D341Med (cell line): ENCODE data around the gene EMILIN1.
"Not testable (repeated sequence)": the region's sequence is repeated elsewhere in the genome, so short reads cannot be mapped to it uniquely, and the experiment has no call there.

ENCODE experiments used
- DNase-seq: peaks from one replicate; pipeline ENCODE4 v3.0.0; 2012; ENCODE audit warnings: low spot score

EMILIN1 gene

GRCh38 chr2:27094353-27094984, 16.1 kb downstream of the EMILIN1 start:
- no peak for DNase-seq

DNA sequence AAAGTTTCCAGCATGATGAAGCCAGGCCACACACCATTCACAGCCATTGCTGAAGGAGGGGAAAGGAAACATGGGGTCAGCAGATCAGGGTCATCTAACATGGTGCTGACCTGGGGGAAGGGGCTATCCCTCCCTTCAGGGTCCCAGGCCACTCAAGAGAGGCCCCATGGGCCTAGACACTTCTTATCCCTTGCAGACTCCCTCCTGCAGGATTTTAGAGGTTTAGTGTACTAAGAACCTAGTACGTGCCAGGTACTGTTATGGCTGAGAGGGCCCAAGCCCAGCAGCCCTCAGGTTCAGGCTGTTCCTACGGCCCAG, 17.0 kb downstream of the EMILIN1 start:
- no peak for DNase-seq

DNA sequence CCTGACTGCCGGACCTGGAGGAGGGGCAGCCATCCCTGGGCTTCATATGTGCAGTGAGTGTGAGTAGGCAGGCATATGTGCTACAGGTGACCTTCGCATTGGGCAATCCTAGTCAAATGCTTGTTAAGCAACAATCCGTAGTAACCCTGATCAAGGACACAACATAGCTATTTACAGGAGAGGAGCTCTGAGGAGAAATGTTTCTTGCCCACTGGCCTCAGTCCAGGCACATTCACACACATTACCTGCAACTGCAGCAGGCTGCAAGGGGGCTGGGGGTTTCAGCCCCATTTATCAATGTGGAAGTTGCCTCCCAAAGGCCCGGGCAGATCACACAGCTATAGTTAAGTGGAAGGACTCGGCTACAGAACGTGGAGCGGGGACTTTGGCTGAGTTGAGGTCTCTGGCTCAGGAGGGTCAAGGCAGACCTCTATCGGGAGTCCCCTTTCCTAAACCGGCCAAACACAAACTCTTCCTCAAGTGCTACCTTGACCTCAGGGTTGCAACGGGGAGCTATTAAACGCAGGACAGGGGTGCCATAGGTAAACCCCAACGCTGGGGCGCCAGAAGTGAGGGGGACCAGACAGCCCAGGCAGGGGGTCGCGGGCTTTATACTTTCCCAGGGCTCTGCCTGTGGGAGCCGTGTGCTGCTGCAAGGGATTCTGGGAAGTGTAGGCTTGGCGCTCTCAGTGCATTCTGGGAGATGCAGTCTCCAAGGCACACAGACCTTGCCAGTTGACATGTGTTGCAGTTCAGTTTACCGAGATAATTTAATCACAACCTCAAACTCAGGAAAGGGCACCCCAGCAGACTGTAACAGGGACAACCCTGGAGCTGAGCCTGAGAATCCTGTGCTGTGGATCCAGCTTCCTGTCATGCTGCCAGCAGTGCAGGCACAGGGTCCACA, 17.6 kb downstream of the EMILIN1 start:
- DNase-seq = peak; percentile 84

DNA sequence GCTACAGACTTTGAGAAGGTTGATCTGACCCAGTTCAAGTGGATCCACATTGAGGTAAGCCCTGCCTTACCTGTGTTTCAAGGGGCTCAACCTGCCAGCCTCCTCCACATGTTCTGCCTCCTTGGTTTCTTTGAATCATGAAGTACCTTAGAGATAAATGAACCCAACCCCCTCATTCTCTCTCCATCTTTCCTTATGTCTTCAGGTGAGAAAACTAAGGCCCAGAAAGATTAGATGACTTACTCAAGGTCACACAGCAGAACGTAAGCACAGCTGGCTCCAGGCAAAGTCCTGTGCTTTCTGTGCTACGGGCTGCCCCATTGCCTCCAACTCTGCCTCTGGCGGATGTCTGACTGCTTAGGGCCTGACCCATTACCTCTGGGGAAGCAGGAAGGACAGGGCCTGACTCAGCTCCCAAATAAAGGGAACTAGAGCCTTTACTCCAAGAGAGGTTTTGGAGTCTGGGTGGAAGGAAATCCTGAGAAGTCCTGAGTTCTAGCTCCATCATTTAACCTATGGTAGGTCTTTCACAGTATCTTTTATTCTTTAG, 18.4 kb downstream of the EMILIN1 start:
- no peak for DNase-seq

DNA sequence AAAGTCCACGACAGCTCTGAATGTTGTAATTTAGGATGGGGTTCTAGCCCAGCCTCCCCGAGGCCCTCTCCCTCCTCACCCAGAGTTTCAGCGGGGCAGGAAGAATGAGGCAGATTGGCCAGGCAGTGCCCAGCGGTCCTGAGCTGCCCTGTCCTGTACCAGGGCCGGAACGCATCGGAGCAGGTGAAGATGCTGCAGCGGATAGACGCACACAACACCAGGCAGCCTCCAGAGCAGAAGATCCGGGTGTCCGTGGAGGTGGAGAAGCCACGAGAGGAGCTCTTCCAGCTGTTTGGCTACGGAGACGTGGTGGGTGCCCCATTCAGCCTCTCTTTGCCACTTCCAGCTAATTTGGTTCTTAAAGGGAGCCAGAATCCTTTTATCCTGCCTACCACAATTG, 18.9 kb downstream of the EMILIN1 start:
- DNase-seq = no peak

- no peak for DNase-seq
Observed at GRCh38 chr2:27099334-27099955, 21.0 kb downstream of the EMILIN1 start.

GRCh38 chr2:27100036-27100435, 21.6 kb downstream of the EMILIN1 start:
- DNase-seq = no peak

GRCh38 chr2:27102329-27102728, 23.9 kb downstream of the EMILIN1 start:
- DNase-seq = no peak

DNA sequence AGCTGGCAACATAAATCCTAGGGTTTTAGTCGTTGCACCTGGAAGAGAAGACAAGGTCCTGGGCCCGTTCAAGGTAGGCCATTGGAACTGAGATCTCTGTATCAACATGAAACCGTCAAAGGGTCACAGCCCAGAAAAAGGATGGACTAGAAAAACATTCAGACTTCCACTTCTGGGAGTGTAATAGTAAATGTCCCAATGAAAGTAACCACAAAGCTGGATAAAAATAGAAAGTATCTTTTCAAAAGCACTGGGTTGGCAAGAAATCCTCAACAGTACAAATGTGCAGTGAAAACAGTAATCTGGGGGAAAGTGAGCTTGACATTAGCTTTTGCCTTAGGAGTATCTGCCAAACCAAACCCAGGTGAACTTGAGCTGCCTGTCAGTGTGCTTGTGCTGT, 27.6 kb downstream of the EMILIN1 start:
- DNase-seq = no peak

DNA sequence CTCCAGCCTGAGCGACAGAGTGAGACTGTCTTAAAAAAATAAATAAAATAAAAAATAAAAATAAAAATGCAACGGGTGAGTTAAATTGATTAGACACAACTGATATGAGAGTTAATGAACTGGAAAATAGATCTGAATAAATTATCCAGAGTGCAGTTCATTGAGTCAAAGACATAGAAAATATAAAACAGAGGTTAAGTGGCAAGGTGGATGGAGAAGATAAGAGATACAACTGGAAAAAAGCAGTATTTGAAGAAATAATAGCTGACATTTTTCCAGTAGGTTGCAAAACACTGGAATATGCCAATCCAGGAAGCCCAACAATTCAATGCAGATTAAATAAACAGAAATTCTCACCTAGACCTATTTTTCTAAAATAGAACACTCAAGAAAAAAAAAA, 29.8 kb downstream of the EMILIN1 start:
- no peak for DNase-seq

DNA sequence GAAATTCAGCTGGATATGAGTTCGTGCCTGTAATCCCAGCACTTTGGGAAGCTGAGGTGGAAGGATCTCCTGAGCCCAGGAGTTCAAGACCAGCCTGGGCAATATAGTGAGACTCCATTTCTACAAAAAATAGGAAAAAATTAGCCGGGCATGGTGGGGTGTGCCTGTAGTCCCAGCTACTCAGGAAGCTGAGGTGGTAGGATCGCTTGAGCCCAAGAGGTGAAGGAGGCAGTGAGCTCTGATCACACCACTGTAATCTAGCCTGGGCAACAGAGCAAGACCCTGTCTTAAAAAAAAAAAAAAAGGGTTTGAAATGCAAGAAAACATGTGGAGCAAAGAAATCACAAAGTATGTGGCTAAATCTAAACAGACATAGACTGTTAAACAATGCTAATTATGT, 30.7 kb downstream of the EMILIN1 start:
- DNase-seq = no peak

DNA sequence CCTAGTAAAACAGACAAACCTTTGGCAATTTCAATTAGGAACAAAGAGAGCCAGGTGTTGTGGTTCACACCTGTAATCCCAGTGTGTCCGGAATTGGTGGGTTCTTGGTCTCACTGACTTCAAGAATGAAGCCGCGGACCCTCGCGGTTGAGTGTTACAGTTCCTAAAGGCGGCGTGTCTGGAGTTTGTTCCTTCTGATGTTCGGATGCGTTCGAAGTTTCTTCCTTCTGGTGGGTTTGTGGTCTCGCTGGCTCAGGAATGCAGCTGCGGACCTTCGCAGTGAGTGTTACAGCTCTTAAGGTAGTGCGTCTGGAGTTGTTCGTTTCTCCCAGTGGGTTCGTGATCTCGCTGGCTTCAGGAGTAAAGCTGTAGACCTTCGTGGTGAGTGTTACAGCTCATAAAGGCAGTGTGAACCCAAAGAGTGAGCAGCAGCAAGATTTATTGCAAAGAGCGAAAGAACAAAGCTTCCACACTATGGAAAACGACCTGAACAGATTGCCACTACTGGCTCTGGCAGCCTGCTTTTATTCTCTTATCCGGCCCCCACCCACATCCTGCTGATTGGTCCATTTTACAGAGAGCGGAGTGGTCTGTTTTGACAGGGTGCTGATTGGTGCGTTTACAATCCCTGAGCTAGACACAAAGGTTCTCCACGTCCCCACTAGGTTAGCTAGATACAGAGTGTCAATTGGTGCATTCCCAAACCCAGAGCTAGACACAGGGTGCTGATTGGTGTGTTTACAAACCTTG, 32.4 kb downstream of the EMILIN1 start:
- DNase-seq = not testable (repeated sequence)

DNA sequence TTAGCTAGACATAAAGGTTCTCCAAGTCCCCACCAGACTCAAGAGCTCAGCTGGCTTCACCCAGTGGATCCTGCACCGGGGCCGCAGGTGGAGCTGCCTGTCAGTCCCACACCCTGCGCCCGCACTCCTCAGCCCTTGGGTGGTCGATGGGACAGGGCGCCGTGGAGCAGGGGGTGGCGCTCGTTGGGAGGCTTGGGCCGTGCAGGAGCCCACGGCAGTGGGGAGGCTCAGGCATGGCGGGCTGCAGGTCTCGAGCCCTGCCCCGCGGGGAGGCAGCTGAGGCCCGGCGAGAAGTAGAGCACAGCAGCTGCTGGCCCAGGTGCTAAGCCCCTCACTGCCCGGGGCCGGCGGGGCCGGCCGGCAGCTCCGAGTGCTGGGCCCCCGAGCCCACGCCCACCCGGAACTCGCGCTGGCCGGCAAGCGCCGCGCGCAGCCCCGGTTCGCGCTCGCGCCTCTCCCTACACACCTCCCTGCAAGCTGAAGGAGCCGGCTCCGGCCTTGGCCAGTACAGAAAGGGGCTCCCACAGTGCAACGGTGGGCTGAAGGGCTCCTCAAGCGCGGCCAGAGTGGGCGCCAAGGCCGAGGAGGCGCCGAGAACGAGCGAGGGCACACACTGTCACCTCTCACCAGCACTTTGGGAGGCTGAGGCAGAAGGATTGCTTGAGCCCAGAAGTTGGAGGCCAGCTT, 33.1 kb downstream of the EMILIN1 start:
- not testable (repeated sequence) for DNase-seq

GRCh38 chr2:27115519-27115918, 37.1 kb downstream of the EMILIN1 start:
- DNase-seq = no peak

GRCh38 chr2:27117995-27118524, 39.6 kb downstream of the EMILIN1 start:
- no peak for DNase-seq

GRCh38 chr2:27118525-27119329, 40.3 kb downstream of the EMILIN1 start, which contains the start of gene CGREF1:
Gene CGREF1, minus strand, starts transcription at chr2:27119128. Its CDS starts 14,762 bp downstream, at chr2:27104366.
- peak; percentile 79 for DNase-seq

GRCh38 chr2:27119330-27119670, 40.9 kb downstream of the EMILIN1 start:
- not testable (repeated sequence) for DNase-seq

DNA sequence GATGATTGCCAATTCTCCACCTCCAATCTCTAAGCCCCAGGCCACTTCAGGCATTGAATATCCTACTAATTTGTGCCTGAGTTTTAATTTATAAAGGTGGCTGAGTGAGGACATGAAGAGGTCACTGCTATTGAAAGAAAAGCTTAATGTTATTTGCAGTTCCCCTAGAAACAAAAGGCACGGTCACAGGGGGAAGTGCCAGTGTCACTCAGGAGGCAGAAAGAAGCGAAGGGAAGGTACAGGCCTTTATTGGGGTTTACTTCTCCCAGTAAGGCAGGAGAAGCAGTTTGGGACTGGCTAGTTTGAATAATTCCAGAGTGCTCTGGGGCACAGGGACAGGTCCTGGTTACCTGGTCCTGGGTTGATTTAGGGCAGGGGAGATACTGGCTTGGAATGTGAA, 43.5 kb downstream of the EMILIN1 start:
- DNase-seq = no peak

DNA sequence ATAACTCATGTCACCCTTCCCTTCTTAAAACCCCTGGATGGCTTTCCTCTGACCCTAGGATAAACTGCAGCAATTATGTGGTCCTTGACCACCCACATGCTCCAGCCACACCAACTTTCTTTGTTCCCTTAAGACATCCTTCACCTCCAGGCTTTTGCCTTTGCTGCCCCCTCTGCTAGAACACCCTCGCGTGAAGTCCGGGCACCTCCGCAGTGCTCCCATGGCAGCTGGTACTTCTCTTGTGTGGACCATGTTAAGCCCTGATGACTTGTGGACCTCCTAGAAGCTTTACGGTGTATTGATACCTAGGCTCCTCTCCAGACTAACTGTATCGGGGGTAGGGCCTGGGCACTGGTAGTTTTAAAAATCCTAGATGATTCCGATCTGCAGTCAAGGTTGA, 44.4 kb downstream of the EMILIN1 start:
- DNase-seq = no peak
